SK-N-SH (cell line): ENCODE data around the gene ELMO1.

Experiments
- CHD2 ChIP-seq: fragments of 150-350 bp; IDR thresholded peaks from 2 replicates; pipeline ENCODE4 v1.6.1; 2018; ENCODE audit warnings: low read length; ENCODE audit not compliant: partially characterized antibody
- EP300 ChIP-seq, 2 experiments: IDR thresholded peaks; 2 replicates each; pipeline versions ENCODE4 v1.4.0 to v1.6.1; 2012; ENCODE audit warnings: borderline replicate concordance in 1 of 2, low read depth in 1 of 2, low read length in 1 of 2
- MEF2A ChIP-seq: IDR thresholded peaks from 2 replicates; pipeline ENCODE4 v1.4.0; 2012; ENCODE audit warnings: low read depth, borderline replicate concordance
- MXI1 ChIP-seq: IDR thresholded peaks from 2 replicates; pipeline ENCODE4 v1.6.1; 2012; ENCODE audit warnings: mild to moderate bottlenecking, low read depth, low read length, improper control_type of control experiment
- POLR2AphosphoS5 ChIP-seq: IDR thresholded peaks from 2 replicates; pipeline ENCODE4 v1.6.1; 2012; ENCODE audit warnings: low read depth, low read length
- RCOR1 ChIP-seq: fragments of 150-350 bp; IDR thresholded peaks from 2 replicates; pipeline ENCODE4 v1.6.1; 2017; ENCODE audit warnings: antibody characterized with exemption, low read length
- RFX5 ChIP-seq: IDR thresholded peaks from 2 replicates; pipeline ENCODE4 v1.6.1; 2012; ENCODE audit warnings: mild to moderate bottlenecking, improper control_type of control experiment, low read length
- SMC3 ChIP-seq: IDR thresholded peaks from 2 replicates; pipeline ENCODE4 v1.6.1; 2012; ENCODE audit warnings: low read depth, low read length, improper control_type of control experiment
- TAF1 ChIP-seq: IDR thresholded peaks from 2 replicates; pipeline ENCODE4 v1.6.1; 2012; ENCODE audit warnings: low read depth, mild to moderate bottlenecking, low read length, moderate library complexity, borderline replicate concordance
- TF ChIP-seq, protein P1 (sequence below): fragments of 200-600 bp; sonication (generic); IDR thresholded peaks from 2 replicates; pipeline ENCODE4 v1.6.1; 2017; ENCODE audit warnings: antibody characterized with exemption, mild to moderate bottlenecking, moderate library complexity
- TF ChIP-seq, protein P2 (sequence below): fragments of 150-350 bp; IDR thresholded peaks from 2 replicates; pipeline ENCODE4 v1.6.1; 2017; ENCODE audit warnings: antibody characterized with exemption, low read length, low read depth, borderline replicate concordance
- TF ChIP-seq, protein P3 (sequence below): IDR thresholded peaks from 2 replicates; pipeline ENCODE4 v1.4.0; 2012; ENCODE audit warnings: low read depth, borderline replicate concordance

DNA sequence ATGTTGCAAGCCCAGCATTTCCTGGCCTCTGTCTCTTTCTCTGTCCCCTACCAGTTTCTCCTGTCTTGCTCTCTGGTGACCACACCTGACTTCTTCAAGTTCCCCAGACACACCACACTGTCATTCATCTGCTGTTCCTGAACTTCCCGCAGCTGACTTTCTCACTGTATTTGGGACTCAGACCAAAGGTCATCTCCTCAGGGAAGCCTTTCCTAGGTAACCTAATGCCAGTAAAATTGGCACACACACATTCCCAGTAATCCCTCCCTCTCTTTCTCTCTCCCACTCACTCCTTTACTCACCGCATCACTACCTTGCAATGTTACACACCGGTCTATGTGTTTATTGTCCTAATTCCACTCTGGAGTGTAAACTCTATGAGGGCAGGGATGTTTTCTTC lies 81.7 kb downstream of the ELMO1 start:
- TF ChIP-seq RCOR1: no peak
- TF ChIP-seq, protein P1, sequence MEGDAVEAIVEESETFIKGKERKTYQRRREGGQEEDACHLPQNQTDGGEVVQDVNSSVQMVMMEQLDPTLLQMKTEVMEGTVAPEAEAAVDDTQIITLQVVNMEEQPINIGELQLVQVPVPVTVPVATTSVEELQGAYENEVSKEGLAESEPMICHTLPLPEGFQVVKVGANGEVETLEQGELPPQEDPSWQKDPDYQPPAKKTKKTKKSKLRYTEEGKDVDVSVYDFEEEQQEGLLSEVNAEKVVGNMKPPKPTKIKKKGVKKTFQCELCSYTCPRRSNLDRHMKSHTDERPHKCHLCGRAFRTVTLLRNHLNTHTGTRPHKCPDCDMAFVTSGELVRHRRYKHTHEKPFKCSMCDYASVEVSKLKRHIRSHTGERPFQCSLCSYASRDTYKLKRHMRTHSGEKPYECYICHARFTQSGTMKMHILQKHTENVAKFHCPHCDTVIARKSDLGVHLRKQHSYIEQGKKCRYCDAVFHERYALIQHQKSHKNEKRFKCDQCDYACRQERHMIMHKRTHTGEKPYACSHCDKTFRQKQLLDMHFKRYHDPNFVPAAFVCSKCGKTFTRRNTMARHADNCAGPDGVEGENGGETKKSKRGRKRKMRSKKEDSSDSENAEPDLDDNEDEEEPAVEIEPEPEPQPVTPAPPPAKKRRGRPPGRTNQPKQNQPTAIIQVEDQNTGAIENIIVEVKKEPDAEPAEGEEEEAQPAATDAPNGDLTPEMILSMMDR: no peak
- TF ChIP-seq, protein P2, sequence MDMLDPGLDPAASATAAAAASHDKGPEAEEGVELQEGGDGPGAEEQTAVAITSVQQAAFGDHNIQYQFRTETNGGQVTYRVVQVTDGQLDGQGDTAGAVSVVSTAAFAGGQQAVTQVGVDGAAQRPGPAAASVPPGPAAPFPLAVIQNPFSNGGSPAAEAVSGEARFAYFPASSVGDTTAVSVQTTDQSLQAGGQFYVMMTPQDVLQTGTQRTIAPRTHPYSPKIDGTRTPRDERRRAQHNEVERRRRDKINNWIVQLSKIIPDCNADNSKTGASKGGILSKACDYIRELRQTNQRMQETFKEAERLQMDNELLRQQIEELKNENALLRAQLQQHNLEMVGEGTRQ: no peak
- TF ChIP-seq MXI1: no peak
- TF ChIP-seq POLR2AphosphoS5: no peak
- no peak for TF ChIP-seq RFX5
- TF ChIP-seq TAF1: no peak
- TF ChIP-seq EP300 (IDR thresholded peaks at IDR 0.05; ENCODE audit: borderline replicate concordance in 1 of 2, low read depth in 1 of 2, low read length in 1 of 2): no peak
- TF ChIP-seq, protein P3, sequence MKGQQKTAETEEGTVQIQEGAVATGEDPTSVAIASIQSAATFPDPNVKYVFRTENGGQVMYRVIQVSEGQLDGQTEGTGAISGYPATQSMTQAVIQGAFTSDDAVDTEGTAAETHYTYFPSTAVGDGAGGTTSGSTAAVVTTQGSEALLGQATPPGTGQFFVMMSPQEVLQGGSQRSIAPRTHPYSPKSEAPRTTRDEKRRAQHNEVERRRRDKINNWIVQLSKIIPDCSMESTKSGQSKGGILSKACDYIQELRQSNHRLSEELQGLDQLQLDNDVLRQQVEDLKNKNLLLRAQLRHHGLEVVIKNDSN: no peak
- no peak for TF ChIP-seq CHD2
- no peak for TF ChIP-seq MEF2A
- no peak for TF ChIP-seq SMC3
